Urothelium cell line (cell line): ENCODE measurements around the gene COL6A1.
A peak's percentile ranks its signal among the peaks of the same experiment; 100 is the strongest.

ENCODE experiments used
- DNase-seq: peaks from one replicate; pipeline ENCODE4 v3.0.0; 2011; ENCODE audit warnings: low spot score, mixed read lengths
- FAIRE-seq: peaks from 2 replicates; lab custom pipeline; 2011; peaks lifted over from hg19 to GRCh38; lab: Jason Lieb, UNC

The COL6A1 gene

GRCh38 chr21:46022551-46023525, 41.3 kb downstream of the COL6A1 start:
- no peak for DNase-seq
- FAIRE-seq = no peak

- no peak for FAIRE-seq
- no peak for DNase-seq
Measured at GRCh38 chr21:46023555-46023954, 42.0 kb downstream of the COL6A1 start.

- no peak for FAIRE-seq
- DNase-seq = no peak
Measured at GRCh38 chr21:46024141-46024540, 42.6 kb downstream of the COL6A1 start.

DNA sequence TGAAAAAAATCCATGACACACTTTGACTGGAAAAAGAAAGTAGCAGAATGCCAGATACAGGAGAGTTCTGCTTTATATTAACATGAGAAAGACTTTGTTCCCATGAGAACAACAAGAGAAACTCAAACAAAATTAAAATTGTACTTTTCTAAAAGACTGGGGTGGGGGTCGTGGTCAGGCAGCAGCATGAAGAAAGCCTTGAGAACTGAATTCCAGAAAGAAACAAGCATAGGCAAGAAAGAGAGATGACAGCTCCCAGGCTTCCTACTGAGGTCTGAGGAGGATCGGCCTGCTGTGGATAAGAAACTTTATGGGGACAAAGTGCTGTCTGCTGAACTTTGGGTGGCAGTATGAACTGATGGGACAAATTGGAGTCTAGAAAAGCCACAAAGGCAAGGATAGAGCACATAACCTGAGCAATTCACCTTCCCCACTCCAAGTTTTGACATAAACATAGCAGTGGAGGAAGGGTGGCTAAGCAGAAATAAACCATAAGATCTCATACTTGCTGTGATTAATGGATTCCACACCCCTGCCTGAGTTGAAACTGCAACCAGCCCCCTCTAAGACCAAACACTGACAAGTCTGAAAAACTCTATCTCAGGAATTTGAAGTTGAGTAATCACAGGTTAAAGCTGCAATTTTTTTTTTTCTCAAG, 43.7 kb downstream of the COL6A1 start:
- FAIRE-seq = no peak
- no peak for DNase-seq

GRCh38 chr21:46027851-46028493, 46.4 kb downstream of the COL6A1 start:
- FAIRE-seq = no peak

DNA sequence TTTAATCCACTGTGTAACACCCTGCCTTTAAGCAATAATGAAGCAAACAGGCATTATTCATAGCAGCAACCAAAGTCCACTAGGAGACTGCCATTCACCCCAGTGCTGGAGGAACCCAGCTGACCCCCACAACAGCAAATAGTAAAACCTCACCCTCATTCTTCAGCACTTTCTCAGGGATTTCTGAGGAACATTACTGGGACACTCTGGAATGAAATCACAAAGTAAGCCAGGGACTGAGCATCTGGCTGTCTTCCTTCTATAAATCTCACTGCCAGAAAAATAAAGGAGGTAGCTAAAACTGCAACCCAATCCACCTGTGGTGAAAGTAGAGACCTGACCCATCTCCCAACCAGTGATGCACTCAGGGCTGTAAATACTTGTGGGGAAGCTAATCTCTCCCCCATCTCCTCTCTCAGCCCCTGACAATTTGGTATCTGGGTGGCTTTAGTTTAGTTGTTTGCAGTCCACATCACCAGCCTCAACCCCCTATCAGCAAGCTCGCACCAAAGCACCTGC, 47.1 kb downstream of the COL6A1 start:
- DNase-seq = no peak
- no peak for FAIRE-seq

More at GRCh38 chr21:46027851-46028493, 46.4 kb downstream of the COL6A1 start:
- DNase-seq = no peak

GRCh38 chr21:46029186-46029924, 47.8 kb downstream of the COL6A1 start:
- no peak for FAIRE-seq
- no peak for DNase-seq

GRCh38 chr21:46031484-46031883, 49.9 kb downstream of the COL6A1 start:
- no peak for FAIRE-seq
- DNase-seq = no peak

DNA sequence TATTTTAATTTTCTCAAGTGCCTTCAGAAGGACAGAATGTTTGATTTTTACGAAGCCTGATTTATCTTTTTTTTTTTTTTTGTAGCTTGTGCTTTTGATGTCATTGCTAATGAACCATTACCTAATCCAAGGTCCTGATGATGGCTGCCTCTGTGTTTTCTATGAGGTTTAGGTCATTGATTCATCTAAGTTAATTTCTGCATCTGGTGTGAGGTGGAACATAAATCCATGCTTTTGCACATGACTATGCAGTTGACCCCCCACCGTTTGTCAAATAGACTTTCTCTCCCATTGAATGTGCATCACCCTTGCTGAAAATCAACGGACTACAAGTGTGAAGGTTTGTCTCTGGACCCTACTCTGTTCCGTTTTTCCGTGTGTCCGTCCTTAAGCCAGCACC, 50.5 kb downstream of the COL6A1 start:
- FAIRE-seq = no peak
- DNase-seq = no peak

DNA sequence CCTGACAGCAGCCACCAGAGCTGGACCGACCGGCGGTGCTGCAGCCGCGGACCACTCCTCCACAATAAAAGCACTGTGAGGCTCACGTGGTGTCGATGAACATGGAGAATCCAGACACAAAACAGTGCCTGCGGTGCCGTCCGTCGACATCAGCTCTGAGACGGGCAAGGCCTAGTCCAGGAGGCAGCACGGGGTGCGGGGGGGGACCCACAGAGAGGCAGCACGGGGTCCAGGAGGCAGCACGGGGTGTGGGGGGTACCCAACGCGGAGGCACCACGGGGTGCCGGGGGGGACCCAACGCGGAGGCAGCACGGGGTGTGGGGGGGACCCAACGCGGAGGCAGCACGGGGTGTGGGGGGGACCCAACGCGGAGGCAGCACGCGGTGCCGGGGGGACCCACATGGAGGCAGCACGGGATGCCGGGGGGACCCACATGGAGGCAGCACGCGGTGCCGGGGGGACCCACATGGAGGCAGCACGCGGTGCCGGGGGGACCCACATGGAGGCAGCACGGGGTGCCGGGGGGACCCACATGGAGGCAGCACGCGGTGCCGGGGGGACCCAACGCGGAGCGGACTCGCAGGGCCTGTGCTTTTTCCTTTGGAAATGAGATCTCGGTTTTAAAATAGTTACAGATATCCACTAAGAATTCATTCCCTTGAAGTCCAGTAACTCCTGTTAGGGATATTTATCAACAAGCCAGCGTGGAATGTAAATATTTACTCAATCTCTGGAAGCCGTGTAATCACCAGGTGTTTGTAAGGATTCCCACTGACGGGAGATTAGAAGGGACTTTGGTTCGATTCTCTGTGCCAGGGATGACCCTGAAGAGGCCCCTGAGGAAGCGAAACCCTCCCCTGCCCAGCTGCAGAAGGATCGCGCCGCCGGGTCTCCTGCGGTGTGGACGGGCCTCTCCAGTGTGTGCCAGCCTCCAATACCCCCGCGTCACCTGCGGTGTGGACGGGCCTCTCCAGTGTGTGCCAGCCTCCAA, 52.1 kb downstream of the COL6A1 start:
- DNase-seq (no peak), FAIRE-seq (no peak)

DNA sequence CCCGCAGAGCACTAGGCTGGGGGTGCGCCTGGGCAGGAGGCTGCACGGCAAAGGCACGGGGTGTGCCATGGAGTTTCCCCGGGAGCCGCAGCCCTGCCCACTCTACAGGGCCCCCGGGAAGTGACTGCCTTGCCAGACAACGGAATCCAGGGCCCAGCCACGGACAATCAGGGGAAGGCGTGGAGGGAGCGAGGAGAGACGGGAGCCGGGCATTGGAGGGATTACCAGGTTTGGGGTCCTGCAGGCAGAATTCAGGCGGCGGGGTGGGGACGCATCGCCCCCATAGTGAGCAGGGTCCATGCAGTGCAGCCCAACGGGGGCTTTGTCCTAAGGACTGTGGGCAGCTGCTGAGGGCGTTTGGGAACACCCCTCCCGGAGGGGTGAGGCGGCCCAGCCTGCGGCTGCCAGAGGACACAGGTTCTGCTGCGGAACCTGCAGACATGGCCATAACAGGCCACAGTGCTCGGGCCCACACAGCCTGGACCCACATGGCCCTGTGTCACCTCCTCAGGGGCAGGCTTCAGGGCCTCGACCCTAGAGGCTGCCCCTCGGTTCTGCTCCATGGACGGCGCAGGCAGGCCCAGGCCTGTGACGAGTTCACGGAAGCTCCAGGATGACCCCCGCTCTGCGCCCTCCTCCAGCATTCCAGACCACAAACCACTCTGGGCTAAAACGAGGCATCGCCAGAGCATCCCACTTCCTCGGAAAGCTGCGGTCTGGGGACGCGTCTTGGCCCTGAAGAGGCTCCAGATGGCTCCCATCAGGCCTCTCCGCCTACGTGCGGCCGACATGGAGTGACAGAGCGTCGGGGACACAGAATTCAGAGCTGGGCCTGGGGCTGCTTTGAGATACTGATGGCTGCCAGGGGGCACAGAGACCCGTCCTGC, 54.5 kb downstream of the COL6A1 start:
- no peak for DNase-seq
- FAIRE-seq = no peak

- no peak for DNase-seq
- no peak for FAIRE-seq
Measured at GRCh38 chr21:46036696-46037330, 55.2 kb downstream of the COL6A1 start.

DNA sequence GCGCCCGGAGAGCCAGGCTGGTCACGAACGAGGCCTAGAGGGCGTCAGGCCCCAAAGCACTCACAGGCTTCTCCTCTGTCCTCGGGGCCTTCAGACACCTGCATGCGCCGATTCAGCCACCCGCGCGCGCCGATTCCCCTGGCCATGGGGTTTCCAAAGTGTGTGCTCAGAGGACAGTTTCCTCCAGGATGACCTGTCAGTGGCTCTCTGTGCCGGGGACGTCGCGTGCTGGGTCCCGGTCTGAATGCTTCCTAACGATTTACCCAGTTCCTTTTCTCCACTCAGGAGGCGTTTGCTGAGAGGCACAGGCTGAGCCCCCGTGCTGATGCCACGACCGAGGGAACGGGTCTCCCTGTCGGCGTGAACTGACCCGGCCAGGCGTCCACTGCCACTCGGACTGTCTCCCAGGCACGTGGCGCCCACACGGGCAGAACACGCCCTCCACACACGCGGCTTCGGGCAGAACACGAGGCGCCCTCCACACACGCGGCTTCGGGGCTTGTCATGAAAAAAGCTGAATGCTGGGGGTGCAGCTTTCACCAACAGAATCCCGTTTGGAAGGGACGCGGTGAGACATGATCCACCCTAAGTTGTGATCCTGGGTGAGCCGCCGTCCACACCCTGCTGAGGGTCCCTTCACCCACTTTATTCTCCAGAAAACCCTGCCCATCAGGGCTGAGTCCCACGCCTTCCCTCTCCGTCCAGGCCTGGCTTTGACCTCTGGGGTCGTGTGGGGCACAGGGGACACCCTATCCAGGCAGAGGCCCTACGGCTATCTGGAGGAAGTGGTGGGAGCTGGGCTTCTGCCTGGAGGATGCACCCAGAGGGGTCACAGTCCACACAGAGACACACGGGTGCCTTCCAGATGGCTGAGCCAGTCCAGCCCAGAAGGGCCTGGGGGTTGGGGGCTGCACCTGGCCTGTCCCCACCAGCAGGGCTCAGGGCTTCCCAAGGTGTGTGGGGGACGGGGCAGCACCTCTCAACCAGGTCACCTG, 56.1 kb downstream of the COL6A1 start:
- FAIRE-seq = no peak
- no peak for DNase-seq

DNA sequence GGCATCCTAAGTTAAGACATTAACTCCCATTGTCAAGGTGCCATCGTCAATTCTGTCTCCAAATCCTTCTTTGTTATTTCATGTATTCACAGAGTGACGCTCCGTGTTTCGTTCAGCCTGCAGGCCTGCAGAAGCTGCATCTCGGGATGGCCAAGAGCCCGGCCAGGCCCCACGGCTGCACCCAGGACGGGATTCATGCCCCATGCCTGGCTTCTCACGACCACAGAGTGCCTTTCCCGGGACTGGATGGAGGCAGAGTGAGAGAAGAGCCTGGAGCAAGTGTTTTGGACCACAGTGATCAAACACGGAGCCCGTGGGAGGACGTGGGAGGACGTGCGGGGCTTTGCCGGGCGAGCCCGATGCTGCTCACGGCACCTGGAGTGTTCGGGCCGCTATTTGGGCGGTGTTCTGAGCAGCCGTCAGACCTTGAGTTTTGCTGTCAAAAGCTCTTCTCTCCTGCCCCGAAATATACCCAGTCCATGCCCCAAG, 56.8 kb downstream of the COL6A1 start:
- no peak for DNase-seq
- no peak for FAIRE-seq

DNA sequence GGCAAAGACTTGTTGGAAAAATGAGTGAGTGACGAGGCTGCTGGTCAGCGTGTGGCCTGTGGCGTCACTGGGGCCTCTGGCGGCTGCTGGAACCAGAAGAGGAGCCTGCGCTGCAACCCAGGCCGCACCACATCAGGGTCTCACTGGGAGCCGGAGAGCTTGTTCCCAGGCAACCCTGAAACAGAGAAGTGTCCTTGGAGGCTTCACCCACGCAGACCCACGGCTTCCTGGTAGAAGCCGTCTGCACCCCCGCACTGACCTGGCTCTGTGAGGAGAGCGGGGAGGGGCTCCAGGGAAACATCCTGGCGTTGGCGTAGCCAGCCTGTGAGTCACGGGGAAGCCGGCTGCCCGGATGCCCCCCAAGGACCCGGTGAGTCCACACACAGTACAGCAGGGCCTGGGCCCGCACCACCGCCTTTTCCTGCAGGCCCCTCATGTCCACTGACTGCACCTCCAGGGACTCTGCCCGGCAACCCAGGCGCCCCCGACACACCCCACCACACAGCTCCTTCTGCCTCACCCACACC, 57.4 kb downstream of the COL6A1 start:
- DNase-seq (peak; percentile 82), FAIRE-seq (peak; percentile 23)

GRCh38 chr21:46039891-46040660, 58.5 kb downstream of the COL6A1 start:
- FAIRE-seq = no peak
- no peak for DNase-seq
